Skin of body (tissue), 2 donors: ENCODE data around the gene TAS2R8. TPM values are rescaled to one million over a fixed set of nuclear protein-coding genes. Genes with fewer than 3 reads are reported as not detected.

Source experiments
- small RNA-seq: library from RNA; depleted of rRNA; stranded (forward); fragments of <200 nt; gene quantifications from one replicate; pipeline ENCODE3, GENCODE V24; 2014; ENCODE audit warnings: low replicate concordance
- total RNA-seq: library from RNA; depleted of rRNA; stranded (reverse); fragments of >200 nt; gene quantifications from one replicate; pipeline ENCODE4 v1.2.3, GENCODE V29; 2014

TAS2R8 gene
- total RNA-seq, 1 donor from 2014 or later: not detected

Small RNA genes within 50 kb of the gene (small RNA-seq; reads per million reads assigned to genes)
- gene PRR4: not detected

Other genes starting within 250 kb of the TAS2R8 start
- 27.0 TPM for gene MAGOHB, start 193.7 kb downstream of the TAS2R8 start, total RNA-seq
- 0.39 TPM for gene STYK1, start 133.2 kb downstream of the TAS2R8 start, total RNA-seq
- 162 TPM for gene YBX3, start 84.0 kb downstream of the TAS2R8 start, total RNA-seq
- not detected for gene TAS2R7, start 4.7 kb downstream of the TAS2R8 start, total RNA-seq
- gene TAS2R9, start 2.9 kb upstream of the TAS2R8 start, total RNA-seq: not detected
- 1.7 TPM for gene TAS2R10, start 19.1 kb upstream of the TAS2R8 start, total RNA-seq
- 1.6 TPM for gene PRR4, start 42.2 kb upstream of the TAS2R8 start, total RNA-seq
- gene PRH1, start 77.0 kb upstream of the TAS2R8 start, total RNA-seq: 46.6 TPM
- 6.2 TPM for gene TAS2R13, start 102.3 kb upstream of the TAS2R8 start, total RNA-seq
- gene PRH2, start 122.0 kb upstream of the TAS2R8 start, total RNA-seq: not detected
- gene TAS2R14, start 132.0 kb upstream of the TAS2R8 start, total RNA-seq: 6.8 TPM
- gene TAS2R50, start 179.6 kb upstream of the TAS2R8 start, total RNA-seq: 6.1 TPM
- 10.4 TPM for gene TAS2R20, start 191.0 kb upstream of the TAS2R8 start, total RNA-seq
- gene TAS2R19, start 215.3 kb upstream of the TAS2R8 start, total RNA-seq: 12.6 TPM
- gene TAS2R31, start 224.1 kb upstream of the TAS2R8 start, total RNA-seq: 13.5 TPM